Measurements from ENCODE around the gene WDFY2. TPM values are rescaled to one million over a fixed set of nuclear protein-coding genes. Genes with fewer than 3 reads are reported as not detected.

The WDFY2 gene
- total RNA-seq, 1 donor from 2014 or later = 16.2 TPM

DNA sequence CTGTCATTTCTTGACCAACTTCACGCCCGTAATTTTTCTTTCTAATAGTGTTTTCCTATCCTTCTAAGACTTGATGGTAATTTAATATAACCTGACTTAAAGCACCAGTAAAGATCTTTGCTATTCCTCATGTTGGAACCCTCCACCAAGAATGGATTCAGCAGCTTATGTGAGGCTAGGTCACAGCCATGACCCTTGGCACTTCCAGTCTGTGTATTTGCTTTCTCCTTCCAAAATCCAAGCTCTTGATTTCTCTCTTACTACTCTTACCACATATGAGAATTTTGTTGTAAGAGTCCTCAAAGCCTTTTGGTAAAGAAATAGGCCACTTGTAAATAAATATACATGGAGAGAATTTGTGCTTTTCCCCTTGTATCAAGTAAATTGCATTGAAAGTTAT is 158.3 kb downstream of the WDFY2 start:
- DNase-seq (ENCODE audit: low read depth) = no peak
- Histone ChIP-seq H3K36me3 (ENCODE audit: insufficient read depth, low read length) (peaks cover 11% of the 10 kb centered on the region), H2AFZ (ENCODE audit: low read depth, low read length) (no peak overlapping the region), H3K4me1 (ENCODE audit: insufficient read depth, low read length) (no peaks in the 10 kb centered on the region), H3K9ac (ENCODE audit: low read length) (no peak overlapping the region), H3K4me3 (ENCODE audit: insufficient read depth, low read depth, low read length) (no peak overlapping the region), H3K27me3 (ENCODE audit: insufficient read depth, low read length) (no peaks in the 10 kb centered on the region), H3K9me3 (ENCODE audit: insufficient read depth, low read depth, low read length) (no peaks in the 10 kb centered on the region), H3K27ac (ENCODE audit: low read depth, low read length) (no peak overlapping the region), H3K4me2 (ENCODE audit: low read length) (no peak overlapping the region), H3K79me2 (ENCODE audit: insufficient read depth, low read length) (no peaks in the 10 kb centered on the region), H4K20me1 (ENCODE audit: insufficient read depth, low read length) (no peaks in the 10 kb centered on the region)
- TF ChIP-seq EZH2 (IDR thresholded peaks at IDR 0.05; ENCODE audit: insufficient read depth, low read length) = no peak
- TF ChIP-seq, protein P1, sequence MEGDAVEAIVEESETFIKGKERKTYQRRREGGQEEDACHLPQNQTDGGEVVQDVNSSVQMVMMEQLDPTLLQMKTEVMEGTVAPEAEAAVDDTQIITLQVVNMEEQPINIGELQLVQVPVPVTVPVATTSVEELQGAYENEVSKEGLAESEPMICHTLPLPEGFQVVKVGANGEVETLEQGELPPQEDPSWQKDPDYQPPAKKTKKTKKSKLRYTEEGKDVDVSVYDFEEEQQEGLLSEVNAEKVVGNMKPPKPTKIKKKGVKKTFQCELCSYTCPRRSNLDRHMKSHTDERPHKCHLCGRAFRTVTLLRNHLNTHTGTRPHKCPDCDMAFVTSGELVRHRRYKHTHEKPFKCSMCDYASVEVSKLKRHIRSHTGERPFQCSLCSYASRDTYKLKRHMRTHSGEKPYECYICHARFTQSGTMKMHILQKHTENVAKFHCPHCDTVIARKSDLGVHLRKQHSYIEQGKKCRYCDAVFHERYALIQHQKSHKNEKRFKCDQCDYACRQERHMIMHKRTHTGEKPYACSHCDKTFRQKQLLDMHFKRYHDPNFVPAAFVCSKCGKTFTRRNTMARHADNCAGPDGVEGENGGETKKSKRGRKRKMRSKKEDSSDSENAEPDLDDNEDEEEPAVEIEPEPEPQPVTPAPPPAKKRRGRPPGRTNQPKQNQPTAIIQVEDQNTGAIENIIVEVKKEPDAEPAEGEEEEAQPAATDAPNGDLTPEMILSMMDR (IDR thresholded peaks at IDR 0.05; ENCODE audit: insufficient read depth, low read depth, low read length) = no peak
- no peak for FAIRE-seq
- no peak overlapping the region for H3K27ac Mint-ChIP-seq (ENCODE audit: unreplicated experiment)
- H3K4me3 Mint-ChIP-seq (ENCODE audit: unreplicated experiment) = no peak overlapping the region
- peaks cover 2% of the 10 kb centered on the region for H3K4me1 Mint-ChIP-seq (ENCODE audit: low read depth, unreplicated experiment)
- peaks cover under 1% of the 10 kb centered on the region for H3K9me3 Mint-ChIP-seq (ENCODE audit: unreplicated experiment)
- no peaks in the 10 kb centered on the region for H3K27me3 Mint-ChIP-seq (ENCODE audit: low read depth, unreplicated experiment)
- H3K36me3 Mint-ChIP-seq (ENCODE audit: low read depth, unreplicated experiment) = peaks cover 38% of the 10 kb centered on the region

DNA sequence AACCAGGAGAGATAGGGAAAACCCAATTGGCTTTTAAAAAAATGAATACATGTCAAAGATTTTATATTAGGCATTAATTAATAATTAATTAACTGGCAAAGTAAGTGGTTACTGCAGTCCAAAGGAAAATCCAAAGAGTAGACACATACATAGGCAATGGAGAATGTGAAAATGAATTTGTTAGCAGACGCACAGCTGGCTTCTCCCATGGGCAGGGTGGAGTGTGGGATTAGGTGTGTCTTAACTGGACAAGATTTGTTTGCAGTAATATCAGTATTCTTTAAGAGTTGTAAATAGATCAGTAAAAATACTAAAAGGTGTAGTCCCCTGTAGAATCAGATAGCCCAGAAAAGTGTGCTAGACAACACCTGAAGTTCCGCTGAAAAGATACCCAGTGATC is 161.0 kb downstream of the WDFY2 start:
- no peaks in the 10 kb centered on the region for H3K4me1 ChIP-seq (ENCODE audit: insufficient read depth, low read length)
- TF ChIP-seq, protein P1 (IDR thresholded peaks at IDR 0.05; ENCODE audit: insufficient read depth, low read depth, low read length) = no peak
- no peak for TF ChIP-seq EZH2 (IDR thresholded peaks at IDR 0.05; ENCODE audit: insufficient read depth, low read length)
- FAIRE-seq (no peak), DNase-seq (ENCODE audit: low read depth) (no peak)
- H3K27me3 ChIP-seq (ENCODE audit: insufficient read depth, low read length) = no peaks in the 10 kb centered on the region
- no peak overlapping the region for H3K27ac ChIP-seq (ENCODE audit: low read depth, low read length)
- H3K79me2 ChIP-seq (ENCODE audit: insufficient read depth, low read length) = no peaks in the 10 kb centered on the region
- H3K4me3 ChIP-seq (ENCODE audit: insufficient read depth, low read depth, low read length) = no peak overlapping the region
- no peak overlapping the region for H3K4me3 Mint-ChIP-seq (ENCODE audit: unreplicated experiment)
- peaks cover 47% of the 10 kb centered on the region for H3K36me3 Mint-ChIP-seq (ENCODE audit: low read depth, unreplicated experiment)
- H3K9ac ChIP-seq (ENCODE audit: low read length) = no peak overlapping the region
- no peak overlapping the region for H3K27ac Mint-ChIP-seq (ENCODE audit: unreplicated experiment)
- H4K20me1 ChIP-seq (ENCODE audit: insufficient read depth, low read length) = no peaks in the 10 kb centered on the region
- peaks cover 3% of the 10 kb centered on the region for H3K36me3 ChIP-seq (ENCODE audit: insufficient read depth, low read length)
- no peaks in the 10 kb centered on the region for H3K4me1 Mint-ChIP-seq (ENCODE audit: low read depth, unreplicated experiment)
- peaks cover 13% of the 10 kb centered on the region for H3K9me3 Mint-ChIP-seq (ENCODE audit: unreplicated experiment)
- peaks cover 7% of the 10 kb centered on the region for H3K9me3 ChIP-seq (ENCODE audit: insufficient read depth, low read depth, low read length)
- no peak overlapping the region for H3K4me2 ChIP-seq (ENCODE audit: low read length)
- H2AFZ ChIP-seq (ENCODE audit: low read depth, low read length) = no peak overlapping the region
- no peaks in the 10 kb centered on the region for H3K27me3 Mint-ChIP-seq (ENCODE audit: low read depth, unreplicated experiment)

DNA sequence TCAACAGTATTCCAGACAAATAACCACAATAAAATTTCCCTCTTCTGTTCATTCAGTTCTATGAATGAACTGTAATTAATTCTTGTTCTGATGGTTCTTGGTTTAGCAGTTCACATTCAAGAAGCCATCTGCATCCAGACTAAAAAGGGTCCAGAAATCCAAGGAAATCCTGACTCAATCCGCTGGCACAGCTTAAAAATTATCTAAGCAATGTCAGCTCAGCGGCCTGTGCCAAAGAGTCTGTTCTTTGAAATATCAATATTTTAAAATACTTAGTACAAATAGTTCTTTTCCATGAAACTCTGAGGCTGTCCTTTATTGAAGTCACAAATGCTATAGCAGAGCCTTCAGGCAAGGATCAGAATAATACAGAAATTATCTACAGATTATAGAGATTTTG is 162.5 kb downstream of the WDFY2 start:
- H3K9me3 Mint-ChIP-seq (ENCODE audit: unreplicated experiment) = peaks cover 16% of the 10 kb centered on the region
- Histone ChIP-seq H3K27me3 (ENCODE audit: insufficient read depth, low read length) (no peaks in the 10 kb centered on the region), H3K4me1 (ENCODE audit: insufficient read depth, low read length) (no peaks in the 10 kb centered on the region), H3K36me3 (ENCODE audit: insufficient read depth, low read length) (peaks cover 9% of the 10 kb centered on the region), H2AFZ (ENCODE audit: low read depth, low read length) (no peak overlapping the region), H3K4me3 (ENCODE audit: insufficient read depth, low read depth, low read length) (no peak overlapping the region), H3K79me2 (ENCODE audit: insufficient read depth, low read length) (no peaks in the 10 kb centered on the region), H4K20me1 (ENCODE audit: insufficient read depth, low read length) (no peaks in the 10 kb centered on the region), H3K9ac (ENCODE audit: low read length) (no peak overlapping the region), H3K27ac (ENCODE audit: low read depth, low read length) (no peak overlapping the region), H3K4me2 (ENCODE audit: low read length) (no peak overlapping the region), H3K9me3 (ENCODE audit: insufficient read depth, low read depth, low read length) (peaks cover 7% of the 10 kb centered on the region)
- peaks cover 52% of the 10 kb centered on the region for H3K36me3 Mint-ChIP-seq (ENCODE audit: low read depth, unreplicated experiment)
- FAIRE-seq (no peak), DNase-seq (ENCODE audit: low read depth) (no peak)
- no peaks in the 10 kb centered on the region for H3K4me1 Mint-ChIP-seq (ENCODE audit: low read depth, unreplicated experiment)
- no peak for TF ChIP-seq EZH2 (IDR thresholded peaks at IDR 0.05; ENCODE audit: insufficient read depth, low read length)
- TF ChIP-seq, protein P1 (IDR thresholded peaks at IDR 0.05; ENCODE audit: insufficient read depth, low read depth, low read length) = no peak
- no peak overlapping the region for H3K27ac Mint-ChIP-seq (ENCODE audit: unreplicated experiment)
- no peak overlapping the region for H3K4me3 Mint-ChIP-seq (ENCODE audit: unreplicated experiment)
- no peaks in the 10 kb centered on the region for H3K27me3 Mint-ChIP-seq (ENCODE audit: low read depth, unreplicated experiment)
